Daoy (cell line): ENCODE data around the gene TGFBI. TPM values are rescaled to one million over a fixed set of nuclear protein-coding genes. Genes with fewer than 3 reads are reported as not detected.
"Not testable (repeated sequence)": the region's sequence is repeated elsewhere in the genome, so short reads cannot be mapped to it uniquely, and the experiment has no call there.

Experiments used
- DNase-seq: peaks from one replicate; pipeline ENCODE4 v3.0.0-alpha.2; 2015; ENCODE audit warnings: low read depth
- total RNA-seq: library from RNA; depleted of rRNA; stranded (reverse); fragments of >200 nt; shearing (Covaris generic); gene quantifications from 2 replicates; pipeline ENCODE4 v1.2.3, GENCODE V29; 2014

Gene TGFBI
- total RNA-seq, 1 experiment from 2014 or later: 1,682 TPM

GRCh38 chr5:136045026-136045425 lies 16.2 kb downstream of the TGFBI start:
- not testable (repeated sequence) for DNase-seq

- DNase-seq: no peak
Measured at GRCh38 chr5:136046246-136046645, 17.5 kb downstream of the TGFBI start.

- no peak for DNase-seq
Measured at GRCh38 chr5:136047858-136048257, 19.1 kb downstream of the TGFBI start.

- no peak for DNase-seq
Measured at GRCh38 chr5:136048966-136049365, 20.2 kb downstream of the TGFBI start.

- no peak for DNase-seq
Measured at GRCh38 chr5:136051486-136052220, 22.9 kb downstream of the TGFBI start.

- no peak for DNase-seq
Measured at GRCh38 chr5:136052692-136053335, 24.0 kb downstream of the TGFBI start.

- DNase-seq: peak; percentile 98
Measured at GRCh38 chr5:136053336-136054141, 24.8 kb downstream of the TGFBI start.

GRCh38 chr5:136054142-136055019 lies 25.6 kb downstream of the TGFBI start:
- DNase-seq: no peak

GRCh38 chr5:136055612-136056309 lies 27.0 kb downstream of the TGFBI start:
- no peak for DNase-seq

GRCh38 chr5:136056336-136056735 lies 27.5 kb downstream of the TGFBI start:
- DNase-seq: no peak

- no peak for DNase-seq
Measured at GRCh38 chr5:136056771-136057335, 28.1 kb downstream of the TGFBI start.

GRCh38 chr5:136057401-136058038 lies 28.7 kb downstream of the TGFBI start:
- DNase-seq: peak; percentile 77

- DNase-seq: peak; percentile 99
Measured at GRCh38 chr5:136058039-136058971, 29.5 kb downstream of the TGFBI start.

- no peak for DNase-seq
Measured at GRCh38 chr5:136058972-136059354, 30.2 kb downstream of the TGFBI start.

- no peak for DNase-seq
Measured at GRCh38 chr5:136060963-136061362, 32.2 kb downstream of the TGFBI start.

- no peak for DNase-seq
Measured at GRCh38 chr5:136061630-136062365, 33.0 kb downstream of the TGFBI start.

- no peak for DNase-seq
Measured at GRCh38 chr5:136062366-136063274, 33.8 kb downstream of the TGFBI start.
